Keratinocyte (primary cell): Measurements from ENCODE around the gene CACNB3. TPM values are rescaled to one million over a fixed set of nuclear protein-coding genes. Genes with fewer than 3 reads are reported as not detected.

Source experiments
- DNase-seq: peaks from one replicate; pipeline ENCODE4 v3.0.0-alpha.2; 2011; ENCODE audit warnings: low read depth, missing footprints, low spot score
- FAIRE-seq: peaks from 2 replicates; lab custom pipeline; 2011; peaks lifted over from hg19 to GRCh38; lab: Jason Lieb, UNC
- H2AFZ ChIP-seq: 2 replicates; pipeline ENCODE4 v1.6.0; 2012; ENCODE audit warnings: low read length, control low read depth, inconsistent platforms; ENCODE audit not compliant: control insufficient read depth
- H3K27ac ChIP-seq: 2 replicates; pipeline ENCODE4 v1.5.1; 2011; ENCODE audit warnings: low read length; ENCODE audit not compliant: control insufficient read depth, insufficient read depth
- H3K27me3 ChIP-seq: 3 replicates; pipeline ENCODE4 v1.6.0; 2011; ENCODE audit warnings: low read length; ENCODE audit not compliant: control insufficient read depth, insufficient read depth; ENCODE audit errors: extremely low read depth
- H3K36me3 ChIP-seq, 2 experiments: 2 replicates in 1 of 2; 3 replicates in 1 of 2; pipeline ENCODE4 v1.5.1; 2011; ENCODE audit warnings: low read length in 2 of 2, mild to moderate bottlenecking in 1 of 2; ENCODE audit not compliant: control insufficient read depth in 2 of 2, insufficient read depth in 2 of 2; ENCODE audit errors: extremely low read depth in 1 of 2
- H3K4me1 ChIP-seq: 3 replicates; pipeline ENCODE4 v1.5.1; 2011; ENCODE audit warnings: low read length; ENCODE audit not compliant: control insufficient read depth, insufficient read depth; ENCODE audit errors: extremely low read depth
- H3K4me2 ChIP-seq: 3 replicates; pipeline ENCODE4 v1.6.0; 2011; ENCODE audit warnings: low read depth, low read length; ENCODE audit not compliant: control insufficient read depth, insufficient read depth; ENCODE audit errors: extremely low read depth
- H3K4me3 ChIP-seq, 3 experiments: fragments of 200-600 bp in 1 of 3; sonication (generic) in 1 of 3; 2 replicates in 2 of 3; 3 replicates in 1 of 3; pipeline ENCODE4 v1.5.1; 2011 to 2016; ENCODE audit warnings: low read length in 3 of 3, mild to moderate bottlenecking in 3 of 3, control low read depth in 2 of 3, inconsistent platforms in 1 of 3, low read depth in 1 of 3, mixed read lengths in 1 of 3, mixed run types in 1 of 3, moderate library complexity in 1 of 3; ENCODE audit not compliant: control insufficient read depth in 2 of 3, insufficient read depth in 2 of 3; ENCODE audit errors: extremely low read depth in 1 of 3
- H3K79me2 ChIP-seq: 2 replicates; pipeline ENCODE4 v1.6.0; 2012; ENCODE audit warnings: low read length; ENCODE audit not compliant: control insufficient read depth, insufficient read depth
- H3K9ac ChIP-seq: 3 replicates; pipeline ENCODE4 v1.6.0; 2011; ENCODE audit warnings: low read length; ENCODE audit not compliant: control insufficient read depth, insufficient read depth; ENCODE audit errors: extremely low read depth
- H3K9me1 ChIP-seq: 3 replicates; pipeline ENCODE4 v1.6.0; 2011; ENCODE audit warnings: low read length; ENCODE audit not compliant: control insufficient read depth, insufficient read depth; ENCODE audit errors: extremely low read depth
- H3K9me3 ChIP-seq: 2 replicates; pipeline ENCODE4 v1.5.1; 2012; ENCODE audit warnings: low read depth, low read length; ENCODE audit not compliant: control insufficient read depth
- H4K20me1 ChIP-seq: 3 replicates; pipeline ENCODE4 v1.6.0; 2011; ENCODE audit warnings: low read length; ENCODE audit not compliant: control insufficient read depth, insufficient read depth; ENCODE audit errors: extremely low read depth
- EZH2 ChIP-seq: IDR thresholded peaks from one replicate; pipeline ENCODE4 v1.6.1; 2012; ENCODE audit warnings: inconsistent platforms, mild to moderate bottlenecking, low read length, moderate library complexity
- dilution Hi-C: fragments of 300-500 bp; cut with MboI; formaldehyde crosslinking; loops from one replicate; pipeline ENCODE4 v1.7.0; 2020; ENCODE audit warnings: low sequenced_read_pairs; ENCODE audit not compliant: extremely low pct_ligation_motif_present
- polyA plus RNA-seq, 5 experiments: library from polyadenylated mRNA; depleted of rRNA in 3 of 5; stranded (reverse) in 3 of 5; stranded (forward) in 1 of 5; unstranded in 1 of 5; fragments of >200 nt; gene quantifications; 1 replicate in 1 of 5; 2 replicates in 3 of 5; 3 replicates in 1 of 5; pipeline versions ENCODE4 v1.2.1 to v1.2.3, GENCODE V29; 2011 to 2012; ENCODE audit warnings: missing spikeins in 2 of 5, low read depth in 1 of 5, low replicate concordance in 1 of 5
- TF ChIP-seq, protein P1 (sequence below), 3 experiments: IDR thresholded peaks in 1 of 3; conservative IDR thresholded peaks in 1 of 3; optimal IDR thresholded peaks in 1 of 3; 2 replicates in 2 of 3; 3 replicates in 1 of 3; pipeline versions ENCODE3 to v1.5.1; 2011; ENCODE audit warnings: low read length in 3 of 3, mild to moderate bottlenecking in 3 of 3, moderate library complexity in 2 of 3, control low read depth in 1 of 3, inconsistent platforms in 1 of 3; ENCODE audit not compliant: insufficient read depth in 2 of 3; ENCODE audit errors: extremely low read depth in 1 of 3

The CACNB3 gene
- polyA plus RNA-seq, 1 donor (not counting 4 experiments of a cell fraction or from before 2014, with no cell fraction given): 16.1 TPM

DNA sequence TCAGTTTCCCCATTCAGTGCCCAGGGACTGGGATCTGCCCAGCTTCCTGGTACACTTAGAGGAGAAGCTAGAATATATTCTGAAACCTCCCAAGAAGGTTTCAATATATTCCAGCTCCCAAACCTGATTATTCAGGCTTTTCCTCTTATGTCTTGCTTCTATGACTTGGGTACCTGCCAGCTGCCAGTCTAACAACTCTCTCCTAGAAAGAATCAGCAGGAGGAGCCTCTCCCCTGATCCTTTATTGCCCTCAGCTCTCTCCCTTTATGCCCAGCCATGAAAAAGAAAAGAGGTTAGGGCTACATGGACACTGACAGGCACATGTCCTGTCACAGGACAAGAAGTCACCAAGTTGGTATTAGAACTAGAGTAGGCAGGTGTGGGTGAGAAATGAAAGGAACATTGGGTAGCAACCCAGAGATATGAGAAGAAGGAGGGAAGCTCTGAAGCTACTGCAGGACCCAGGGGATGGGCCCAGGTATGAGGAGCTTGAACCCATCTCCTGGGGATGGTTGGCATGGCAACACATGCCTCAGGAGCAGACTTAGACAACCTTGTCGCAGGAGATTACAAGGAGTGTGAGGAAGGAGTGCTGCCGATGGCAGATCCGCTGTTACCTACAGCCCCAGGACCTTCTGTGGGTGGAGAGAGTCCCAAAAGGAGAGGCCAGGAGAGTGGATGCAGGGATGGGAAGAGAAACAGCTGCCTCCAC lies 2.0 kb upstream of the CACNB3 start:
- H3K9me3 ChIP-seq: no peaks in the 10 kb centered on the region
- dilution Hi-C loops: no loop called here
- TF ChIP-seq, protein P1, sequence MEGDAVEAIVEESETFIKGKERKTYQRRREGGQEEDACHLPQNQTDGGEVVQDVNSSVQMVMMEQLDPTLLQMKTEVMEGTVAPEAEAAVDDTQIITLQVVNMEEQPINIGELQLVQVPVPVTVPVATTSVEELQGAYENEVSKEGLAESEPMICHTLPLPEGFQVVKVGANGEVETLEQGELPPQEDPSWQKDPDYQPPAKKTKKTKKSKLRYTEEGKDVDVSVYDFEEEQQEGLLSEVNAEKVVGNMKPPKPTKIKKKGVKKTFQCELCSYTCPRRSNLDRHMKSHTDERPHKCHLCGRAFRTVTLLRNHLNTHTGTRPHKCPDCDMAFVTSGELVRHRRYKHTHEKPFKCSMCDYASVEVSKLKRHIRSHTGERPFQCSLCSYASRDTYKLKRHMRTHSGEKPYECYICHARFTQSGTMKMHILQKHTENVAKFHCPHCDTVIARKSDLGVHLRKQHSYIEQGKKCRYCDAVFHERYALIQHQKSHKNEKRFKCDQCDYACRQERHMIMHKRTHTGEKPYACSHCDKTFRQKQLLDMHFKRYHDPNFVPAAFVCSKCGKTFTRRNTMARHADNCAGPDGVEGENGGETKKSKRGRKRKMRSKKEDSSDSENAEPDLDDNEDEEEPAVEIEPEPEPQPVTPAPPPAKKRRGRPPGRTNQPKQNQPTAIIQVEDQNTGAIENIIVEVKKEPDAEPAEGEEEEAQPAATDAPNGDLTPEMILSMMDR (optimal IDR thresholded peaks at IDR 0.05 in 1 of 3, IDR thresholded peaks at IDR 0.05 in 1 of 3, conservative IDR thresholded peaks at IDR 0.05 in 1 of 3; ENCODE audit: extremely low read depth in 1 of 3, insufficient read depth in 2 of 3, low read length in 3 of 3): no peak
- no peak for TF ChIP-seq EZH2
- peak overlapping the region; percentile 76 to 92 (median 91) for H3K4me3 ChIP-seq
- no peaks in the 10 kb centered on the region for H3K36me3 ChIP-seq
- peaks cover 19% of the 10 kb centered on the region for H3K4me1 ChIP-seq
- H2AFZ ChIP-seq: no peak overlapping the region
- no peaks in the 10 kb centered on the region for H4K20me1 ChIP-seq
- no peaks in the 10 kb centered on the region for H3K9me1 ChIP-seq
- H3K4me2 ChIP-seq: peak overlapping the region; percentile 92
- DNase-seq: no peak
- no peak overlapping the region for H3K27ac ChIP-seq
- H3K27me3 ChIP-seq: no peaks in the 10 kb centered on the region
- FAIRE-seq: peak; percentile 41
- H3K79me2 ChIP-seq: no peaks in the 10 kb centered on the region
- peak overlapping the region; percentile 31 for H3K9ac ChIP-seq

DNA sequence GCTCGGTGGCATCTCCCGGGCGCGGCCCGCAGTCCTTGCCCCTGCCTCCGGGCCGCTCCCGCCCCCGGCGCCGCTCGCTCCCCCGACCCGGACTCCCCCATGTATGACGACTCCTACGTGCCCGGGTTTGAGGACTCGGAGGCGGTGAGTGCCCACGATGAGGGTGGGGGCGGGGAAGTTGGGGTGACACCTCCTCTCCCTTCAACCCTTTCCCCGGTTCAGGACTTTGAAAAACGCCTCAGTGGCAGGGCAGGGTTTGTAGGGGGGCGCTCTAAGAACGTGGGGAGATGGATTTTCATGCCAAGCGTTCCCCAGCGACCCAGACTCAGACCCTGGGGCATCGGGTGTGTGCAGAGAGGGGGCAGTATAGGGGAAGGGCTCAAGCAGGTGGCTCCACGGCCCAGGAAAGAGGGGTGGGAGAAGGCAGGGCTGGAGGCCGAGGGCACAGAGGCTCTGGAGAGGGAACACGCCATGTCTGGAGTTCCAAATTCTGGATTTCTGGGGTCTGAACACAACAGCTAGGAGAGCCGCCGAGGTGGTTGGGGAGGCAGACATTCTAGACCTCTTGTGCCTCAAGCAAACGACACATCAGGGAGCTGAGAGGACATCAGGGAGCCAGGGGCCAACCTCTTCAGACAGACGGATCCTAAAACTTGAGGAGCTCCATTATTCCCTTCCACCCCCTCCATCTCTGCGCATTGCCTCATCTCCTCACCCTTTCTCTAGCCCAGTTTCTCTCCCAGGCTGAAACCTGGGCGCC lies 715 bp downstream of the CACNB3 start:
- H3K9ac ChIP-seq: no peak overlapping the region
- peaks cover 15% of the 10 kb centered on the region for H3K4me1 ChIP-seq
- H3K79me2 ChIP-seq: no peaks in the 10 kb centered on the region
- H3K9me3 ChIP-seq: no peaks in the 10 kb centered on the region
- peaks cover 0 to 2% of the 10 kb centered on the region in 2 experiments for H3K36me3 ChIP-seq
- H4K20me1 ChIP-seq: no peaks in the 10 kb centered on the region
- peak overlapping the region in 2 of 3 experiments; percentile 54 to 73 for H3K4me3 ChIP-seq
- no peak overlapping the region for H3K27ac ChIP-seq
- no peak for FAIRE-seq
- no peak for DNase-seq
- peak overlapping the region; percentile 68 for H3K4me2 ChIP-seq
- no peaks in the 10 kb centered on the region for H3K27me3 ChIP-seq
- TF ChIP-seq, protein P1 (optimal IDR thresholded peaks at IDR 0.05 in 1 of 3, IDR thresholded peaks at IDR 0.05 in 1 of 3, conservative IDR thresholded peaks at IDR 0.05 in 1 of 3; ENCODE audit: extremely low read depth in 1 of 3, insufficient read depth in 2 of 3, low read length in 3 of 3): no peak
- no peak for TF ChIP-seq EZH2
- no peaks in the 10 kb centered on the region for H3K9me1 ChIP-seq
- dilution Hi-C loops: no loop called here
- H2AFZ ChIP-seq: no peak overlapping the region
